ENCODE measurements around the gene RHEB. TPM values are rescaled to one million over a fixed set of nuclear protein-coding genes. Genes with fewer than 3 reads are reported as not detected.

Gene RHEB
- total RNA-seq = 98.8 and 110 TPM in 2 replicates

GRCh38 chr7:151519765-151520418 is at the start of gene RHEB:
RHEB (minus strand) TSS chr7:151519895; CDS start chr7:151519511, 384 bp downstream.

GRCh38 chr7:151439855-151440798 is 79.6 kb downstream of the RHEB start, which contains the start of gene CRYGN:
CRYGN (minus strand) TSS chr7:151440141; CDS start chr7:151439917, 224 bp downstream.

Small RNA genes within 50 kb of the gene (small RNA-seq; reads per million reads assigned to genes)
- gene MIR3907 = not detected
- gene RN7SL76P = 0.21 reads per million

Other genes starting within 250 kb of the RHEB start
- 48.6 and 52.5 TPM in 2 replicates for gene NUB1, start 178.1 kb downstream of the RHEB start, total RNA-seq
- not detected in 2 replicates for gene WDR86, start 109.9 kb downstream of the RHEB start, total RNA-seq
- gene CRYGN, start 79.8 kb downstream of the RHEB start, total RNA-seq = not detected in 2 replicates

Data from thoracic aorta endothelial cell (primary cell).